Tibial nerve (tissue), 4 donors: ENCODE data around the gene ABCA13.

Source experiments
- EP300 ChIP-seq, 2 donors: sonication (generic); formaldehyde crosslinking; IDR thresholded peaks; one replicate each; pipeline ENCODE4 v1.6.1; 2017; ENCODE audit warnings: antibody characterized with exemption in 2 of 2, mild to moderate bottlenecking in 1 of 2
- POLR2A ChIP-seq, 2 donors: fragments of 450-650 bp; IDR thresholded peaks; one replicate each; pipeline ENCODE4 v1.6.1; 2017; ENCODE audit warnings: antibody characterized with exemption in 2 of 2, mild to moderate bottlenecking in 2 of 2, moderate library complexity in 2 of 2
- TF ChIP-seq, protein P1 (sequence below), 5 experiments: fragments of 200-600 bp in 3 of 5; fragments of 450-650 bp in 2 of 5; sonication (generic) in 3 of 5; IDR thresholded peaks; one replicate each; pipeline ENCODE4 v1.5.1; 2016 to 2019; ENCODE audit warnings: antibody characterized with exemption in 5 of 5, mild to moderate bottlenecking in 3 of 5, moderate library complexity in 2 of 5

DNA sequence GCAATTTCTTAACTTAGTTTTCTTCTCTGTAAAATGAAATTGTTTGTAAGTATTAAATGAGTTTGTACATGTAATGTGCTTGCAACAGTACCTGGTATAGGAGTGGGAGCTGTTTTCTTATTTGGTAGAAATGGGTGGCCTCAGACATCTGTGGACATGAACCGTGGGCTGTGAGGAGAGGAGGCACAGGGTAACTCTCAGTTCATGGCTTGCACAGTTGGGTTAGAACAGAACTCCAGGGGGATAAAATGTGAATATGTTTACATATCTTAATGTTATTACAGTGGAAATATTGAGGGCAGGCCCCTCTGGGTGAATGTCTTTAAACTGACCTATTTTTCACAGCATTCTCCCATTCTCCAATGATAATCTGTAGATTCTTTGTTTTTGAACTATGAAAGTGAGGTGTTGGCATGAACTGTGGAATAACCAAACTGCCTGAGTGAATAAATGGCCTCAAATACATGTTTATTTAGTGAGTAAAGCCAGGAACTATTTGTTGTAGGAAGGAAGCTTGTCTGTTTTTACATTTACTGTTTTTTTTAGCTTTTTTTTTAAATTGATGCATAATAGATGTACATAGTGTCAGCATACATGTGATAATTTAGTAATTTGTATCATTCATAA is 2.6 kb downstream of the ABCA13 start:
- no peak for TF ChIP-seq EP300 (IDR thresholded peaks at IDR 0.05)
- TF ChIP-seq, protein P1, sequence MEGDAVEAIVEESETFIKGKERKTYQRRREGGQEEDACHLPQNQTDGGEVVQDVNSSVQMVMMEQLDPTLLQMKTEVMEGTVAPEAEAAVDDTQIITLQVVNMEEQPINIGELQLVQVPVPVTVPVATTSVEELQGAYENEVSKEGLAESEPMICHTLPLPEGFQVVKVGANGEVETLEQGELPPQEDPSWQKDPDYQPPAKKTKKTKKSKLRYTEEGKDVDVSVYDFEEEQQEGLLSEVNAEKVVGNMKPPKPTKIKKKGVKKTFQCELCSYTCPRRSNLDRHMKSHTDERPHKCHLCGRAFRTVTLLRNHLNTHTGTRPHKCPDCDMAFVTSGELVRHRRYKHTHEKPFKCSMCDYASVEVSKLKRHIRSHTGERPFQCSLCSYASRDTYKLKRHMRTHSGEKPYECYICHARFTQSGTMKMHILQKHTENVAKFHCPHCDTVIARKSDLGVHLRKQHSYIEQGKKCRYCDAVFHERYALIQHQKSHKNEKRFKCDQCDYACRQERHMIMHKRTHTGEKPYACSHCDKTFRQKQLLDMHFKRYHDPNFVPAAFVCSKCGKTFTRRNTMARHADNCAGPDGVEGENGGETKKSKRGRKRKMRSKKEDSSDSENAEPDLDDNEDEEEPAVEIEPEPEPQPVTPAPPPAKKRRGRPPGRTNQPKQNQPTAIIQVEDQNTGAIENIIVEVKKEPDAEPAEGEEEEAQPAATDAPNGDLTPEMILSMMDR (IDR thresholded peaks at IDR 0.05), result no peak
- no peak for TF ChIP-seq POLR2A (IDR thresholded peaks at IDR 0.05)
